ENCODE measurements around the gene ABHD2.
"Not testable (repeated sequence)": the region's sequence is repeated elsewhere in the genome, so short reads cannot be mapped to it uniquely, and the experiment has no call there.

The ABHD2 gene, protein sequence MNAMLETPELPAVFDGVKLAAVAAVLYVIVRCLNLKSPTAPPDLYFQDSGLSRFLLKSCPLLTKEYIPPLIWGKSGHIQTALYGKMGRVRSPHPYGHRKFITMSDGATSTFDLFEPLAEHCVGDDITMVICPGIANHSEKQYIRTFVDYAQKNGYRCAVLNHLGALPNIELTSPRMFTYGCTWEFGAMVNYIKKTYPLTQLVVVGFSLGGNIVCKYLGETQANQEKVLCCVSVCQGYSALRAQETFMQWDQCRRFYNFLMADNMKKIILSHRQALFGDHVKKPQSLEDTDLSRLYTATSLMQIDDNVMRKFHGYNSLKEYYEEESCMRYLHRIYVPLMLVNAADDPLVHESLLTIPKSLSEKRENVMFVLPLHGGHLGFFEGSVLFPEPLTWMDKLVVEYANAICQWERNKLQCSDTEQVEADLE

DNA sequence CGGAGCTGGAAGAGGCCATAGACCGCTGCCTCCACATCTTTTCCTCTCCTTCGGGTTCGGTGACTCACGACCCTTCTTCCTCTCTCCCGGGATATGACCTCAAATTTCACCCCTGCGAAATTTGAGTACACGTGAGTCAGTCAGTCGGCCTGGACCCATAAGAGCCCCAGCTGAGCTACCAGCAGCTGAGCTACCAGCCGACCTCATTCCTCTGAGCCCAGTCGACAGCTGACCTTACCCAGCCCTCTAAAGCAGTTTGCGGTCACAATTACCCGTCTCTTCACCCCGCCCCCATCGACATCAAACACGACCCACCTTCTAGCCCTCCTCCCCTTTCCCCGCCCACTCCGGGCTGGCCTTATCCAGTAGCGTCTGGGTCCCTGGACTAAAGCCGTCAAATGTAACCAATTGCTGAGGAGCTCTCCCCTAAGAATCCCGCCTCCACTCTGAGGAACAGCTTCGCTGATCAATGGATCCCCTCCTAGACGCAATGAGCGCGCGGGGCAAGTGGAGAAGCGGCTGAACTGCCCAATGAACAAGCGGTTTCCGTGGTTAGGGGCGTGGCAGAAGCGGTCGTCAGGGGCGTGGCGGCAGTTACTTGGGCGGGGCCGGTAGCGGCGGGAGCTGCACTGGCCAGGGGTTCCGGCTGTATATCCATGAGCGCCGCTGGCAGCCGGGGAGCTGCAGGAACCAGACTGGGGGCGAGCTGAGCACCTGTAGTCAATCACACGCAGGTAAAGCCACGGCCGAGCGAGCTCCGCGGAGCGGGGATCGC lies at the start of gene ABHD2:
TSS of gene ABHD2 (plus strand) at position 627 of the 775 bp plus-strand sequence. CDS start 27,872 bp downstream, outside the sequence.
- DNase-seq, result peak; percentile 100

DNA sequence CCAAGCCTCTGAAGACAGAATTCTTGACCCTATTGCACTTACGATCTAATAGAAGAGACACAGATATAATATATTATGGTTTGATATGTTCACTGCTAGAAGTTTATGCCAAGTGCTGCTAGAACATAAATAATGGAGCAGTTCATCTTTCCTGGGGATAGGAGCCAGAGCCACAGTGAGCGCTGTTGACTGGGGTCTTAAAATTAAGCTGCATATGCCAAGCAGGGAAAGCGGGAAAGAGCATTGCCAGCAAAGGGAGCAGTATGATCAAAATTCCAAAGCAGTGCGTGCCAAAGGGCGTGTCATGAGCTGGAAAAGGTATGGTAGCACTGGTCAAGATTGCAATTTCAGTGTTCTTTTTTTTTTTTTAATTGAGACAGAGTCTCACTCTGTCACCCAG lies 49.1 kb upstream of the ABHD2 start:
- DNase-seq, result no peak

DNA sequence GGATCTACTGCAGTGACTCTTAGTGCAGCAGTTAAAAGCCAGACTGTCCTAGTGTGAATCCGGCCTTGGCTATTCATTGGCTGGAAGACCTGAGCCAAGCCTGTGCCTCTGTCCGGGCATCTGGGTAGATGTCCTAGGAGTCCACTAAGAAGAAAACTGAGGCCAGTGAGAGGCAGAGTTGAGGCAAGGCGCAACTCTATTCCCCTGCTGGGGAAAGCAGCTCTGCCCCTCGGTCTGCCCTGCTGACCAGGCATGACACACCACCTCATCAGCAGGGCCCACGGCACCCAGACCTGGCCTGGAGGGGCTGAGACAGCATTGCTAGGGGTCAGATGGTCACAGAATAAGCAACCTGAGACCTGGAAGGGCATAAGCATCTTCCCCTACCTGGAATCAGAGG lies 46.7 kb upstream of the ABHD2 start:
- DNase-seq, result no peak

DNA sequence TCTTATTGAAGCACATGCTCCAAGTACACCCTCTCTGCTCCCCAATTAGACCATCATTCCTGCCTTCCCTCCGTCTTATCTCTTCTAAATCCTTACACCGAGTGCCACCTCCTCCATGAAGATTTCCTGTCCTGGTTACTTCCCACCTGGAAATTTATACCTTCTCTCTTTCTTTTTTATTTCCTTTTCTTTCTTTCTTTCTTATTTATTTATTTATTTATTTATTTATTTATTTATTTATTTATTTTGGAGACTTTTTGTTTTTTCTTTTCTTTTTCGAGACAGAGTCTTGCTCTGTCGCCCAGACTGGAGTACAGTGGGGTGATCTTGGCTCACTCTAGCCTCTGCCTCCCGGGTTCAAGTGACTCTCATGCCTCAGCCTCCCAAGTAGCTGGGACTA lies 45.9 kb upstream of the ABHD2 start:
- DNase-seq, result no peak

DNA sequence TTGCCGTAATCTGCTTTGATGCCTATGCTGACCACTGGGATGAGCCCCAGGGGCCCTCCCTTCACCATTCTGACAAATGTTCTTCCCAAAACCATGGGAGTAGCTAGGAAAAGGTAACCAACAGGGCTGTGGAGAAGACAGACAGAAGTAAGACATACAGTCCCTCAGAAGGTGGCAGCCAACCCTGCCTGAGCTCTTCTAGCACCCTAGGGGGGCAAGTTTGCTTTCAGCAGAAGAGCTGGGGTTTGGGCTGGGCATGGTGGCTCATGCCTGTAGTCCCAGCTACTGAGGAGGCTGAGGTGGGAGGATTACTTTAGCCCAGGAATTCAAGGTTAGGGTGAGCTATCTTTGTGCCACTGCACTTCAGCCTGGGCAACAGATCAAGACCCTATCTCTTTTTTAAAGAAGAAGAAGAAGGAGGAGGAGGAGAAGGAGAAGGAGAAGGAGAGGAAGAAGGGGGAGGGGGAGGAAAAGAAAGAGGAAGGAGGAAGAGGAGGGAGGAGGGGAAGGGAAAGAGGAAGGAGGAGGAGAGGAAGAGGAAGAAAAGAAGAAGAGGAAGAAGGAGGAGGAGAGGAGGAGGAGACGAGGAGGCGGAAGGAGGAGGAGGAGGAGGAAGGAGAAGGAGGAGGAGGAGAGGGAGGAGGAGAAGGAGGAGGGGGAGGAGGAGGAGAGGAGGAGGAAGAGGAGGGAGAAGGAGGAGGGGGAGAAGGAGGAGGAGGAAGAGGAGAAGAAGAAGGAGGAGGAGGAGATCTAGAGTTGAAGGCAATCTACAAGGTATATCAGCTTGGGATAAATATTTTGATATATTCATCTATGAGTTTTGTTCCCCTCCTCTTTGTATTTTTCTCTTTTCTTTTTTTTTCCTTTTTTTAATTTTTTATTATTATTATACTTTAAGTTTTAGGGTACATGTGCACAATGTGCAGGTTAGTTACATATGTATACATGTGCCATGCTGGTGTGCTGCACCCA lies 44.9 kb upstream of the ABHD2 start:
- no peak for DNase-seq

DNA sequence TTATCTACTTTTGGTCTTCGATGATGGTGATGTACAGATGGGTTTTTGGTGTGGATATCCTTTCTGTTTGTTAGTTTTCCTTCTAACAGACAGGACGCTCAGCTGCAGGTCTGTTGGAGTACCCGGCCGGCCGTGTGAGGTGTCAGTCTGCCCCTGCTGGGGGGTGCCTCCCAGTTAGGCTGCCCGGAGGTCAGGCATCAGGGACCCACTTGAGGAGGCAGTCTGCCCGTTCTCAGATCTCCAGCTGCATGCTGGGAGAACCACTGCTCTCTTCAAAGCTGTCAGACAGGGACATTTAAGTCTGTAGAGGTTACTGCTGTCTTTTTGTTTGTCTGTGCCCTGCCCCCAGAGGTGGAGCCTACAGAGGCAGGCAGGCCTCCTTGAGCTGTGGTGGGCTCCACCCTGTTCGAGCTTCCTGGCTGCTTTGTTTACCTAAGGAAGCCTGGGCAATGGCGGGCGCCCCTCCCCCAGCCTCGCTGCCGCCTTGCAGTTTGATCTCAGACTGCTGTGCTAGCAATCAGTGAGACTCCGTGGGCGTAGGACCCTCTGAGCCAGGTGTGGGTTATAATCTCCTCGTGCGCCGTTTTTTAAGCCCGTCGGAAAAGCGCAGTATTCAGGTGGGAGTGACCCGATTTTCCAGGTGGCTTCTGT lies 39.1 kb upstream of the ABHD2 start:
- DNase-seq, result not testable (repeated sequence)

DNA sequence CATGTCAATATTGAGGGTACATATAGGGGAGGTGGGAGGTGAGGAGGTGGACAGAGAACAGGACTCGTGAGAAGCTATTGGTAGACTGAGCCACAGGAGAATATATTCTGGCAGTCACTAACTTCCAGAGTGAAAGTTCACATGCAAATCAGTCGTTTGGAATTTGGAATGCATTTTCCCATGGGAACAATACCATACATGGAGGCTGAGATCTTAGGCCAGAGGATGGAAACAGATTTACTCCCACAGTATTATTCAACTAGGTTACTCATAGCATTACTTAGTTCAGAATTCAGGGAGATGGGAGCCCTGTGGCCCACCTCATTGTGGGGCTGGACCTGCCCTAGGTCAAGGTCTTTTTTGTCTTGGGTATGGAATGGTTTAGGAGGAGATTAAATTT lies 36.4 kb upstream of the ABHD2 start:
- no peak for DNase-seq

DNA sequence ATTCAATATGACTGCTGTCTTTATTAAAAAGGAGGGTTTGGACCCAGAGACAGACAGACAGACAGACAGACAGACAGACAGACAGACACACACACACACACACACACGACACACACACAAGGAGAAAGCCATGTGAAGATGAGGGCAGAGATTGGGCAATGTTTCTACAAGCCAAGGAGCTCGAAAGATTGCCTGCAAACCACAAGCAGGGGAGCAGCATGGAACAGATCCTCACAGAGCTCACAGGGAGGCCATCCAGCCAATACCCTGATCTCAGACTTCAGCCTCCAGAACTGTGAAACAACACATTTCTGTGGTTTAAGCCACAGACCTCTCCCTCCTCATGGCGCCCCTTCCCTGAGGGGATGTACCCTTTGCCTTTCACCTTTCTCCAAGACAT lies 35.8 kb upstream of the ABHD2 start:
- no peak for DNase-seq

DNA sequence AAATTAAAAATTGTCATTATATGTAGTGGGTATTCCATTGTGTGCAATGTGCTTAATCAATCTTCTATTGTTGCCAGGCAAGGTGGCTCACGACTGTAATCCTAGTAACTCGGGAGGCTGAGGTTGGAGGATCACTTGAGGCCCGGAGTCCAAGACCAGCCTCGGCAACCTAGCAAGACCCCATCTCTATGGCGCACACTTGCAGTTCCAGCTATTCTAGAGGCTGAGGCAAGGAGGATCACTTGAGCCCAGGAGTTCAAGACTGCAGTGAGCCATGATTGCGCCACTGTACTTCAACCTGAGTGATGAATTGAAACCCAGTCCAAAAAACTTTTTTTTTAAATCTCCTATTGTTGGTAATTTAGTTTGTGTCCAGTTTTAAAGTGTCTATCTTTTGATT lies 33.4 kb upstream of the ABHD2 start:
- no peak for DNase-seq

DNA sequence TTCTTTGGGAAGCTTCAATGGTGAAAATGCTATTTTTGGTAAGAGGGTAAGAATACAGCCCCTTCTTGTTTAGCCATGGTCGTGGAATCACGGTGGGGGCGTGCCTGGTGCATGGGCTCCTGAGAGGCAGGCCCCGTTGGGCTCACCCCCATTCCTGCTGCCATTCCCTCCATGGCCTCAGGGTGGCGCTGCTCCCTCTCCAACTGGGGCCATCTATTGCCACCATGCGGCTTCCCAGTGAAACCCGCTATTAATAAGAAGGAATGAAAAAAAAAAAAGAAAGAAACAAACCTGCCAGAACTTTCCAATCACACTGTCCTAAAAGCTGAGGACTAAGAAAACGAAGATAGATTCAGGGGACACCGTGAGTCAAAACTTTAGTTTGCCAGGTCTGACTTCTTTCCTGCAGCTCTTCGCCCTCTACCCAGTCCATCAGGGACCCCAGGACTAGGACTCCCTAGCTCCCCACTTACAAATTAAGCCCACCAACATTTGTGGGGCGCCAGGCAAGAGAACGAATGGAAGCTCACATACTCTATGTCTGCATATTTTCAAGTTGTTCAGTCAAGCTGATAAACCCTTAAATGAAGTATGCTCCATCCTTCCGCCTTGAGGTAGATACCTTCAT lies 30.6 kb upstream of the ABHD2 start:
- peak; percentile 68 for DNase-seq

DNA sequence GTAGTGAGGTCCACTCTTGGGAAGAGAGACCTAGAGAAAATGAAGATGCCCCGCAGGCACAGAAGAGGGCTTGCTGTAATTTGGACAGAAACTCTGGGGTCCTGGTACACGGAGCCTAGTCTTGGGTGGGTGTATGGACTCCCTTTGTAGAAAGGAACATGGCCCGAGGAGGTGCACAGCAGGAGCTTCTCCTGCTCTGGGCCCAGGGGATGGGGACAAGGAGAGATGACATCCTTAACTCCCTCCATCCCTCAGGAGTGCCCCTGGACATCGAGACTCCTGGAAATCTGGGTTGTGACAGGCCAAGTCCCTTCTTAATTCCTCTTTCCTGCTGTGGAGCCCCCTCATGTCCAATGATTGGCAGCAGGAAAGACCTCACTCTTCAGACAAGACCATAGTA lies 29.9 kb upstream of the ABHD2 start:
- DNase-seq, result no peak

DNA sequence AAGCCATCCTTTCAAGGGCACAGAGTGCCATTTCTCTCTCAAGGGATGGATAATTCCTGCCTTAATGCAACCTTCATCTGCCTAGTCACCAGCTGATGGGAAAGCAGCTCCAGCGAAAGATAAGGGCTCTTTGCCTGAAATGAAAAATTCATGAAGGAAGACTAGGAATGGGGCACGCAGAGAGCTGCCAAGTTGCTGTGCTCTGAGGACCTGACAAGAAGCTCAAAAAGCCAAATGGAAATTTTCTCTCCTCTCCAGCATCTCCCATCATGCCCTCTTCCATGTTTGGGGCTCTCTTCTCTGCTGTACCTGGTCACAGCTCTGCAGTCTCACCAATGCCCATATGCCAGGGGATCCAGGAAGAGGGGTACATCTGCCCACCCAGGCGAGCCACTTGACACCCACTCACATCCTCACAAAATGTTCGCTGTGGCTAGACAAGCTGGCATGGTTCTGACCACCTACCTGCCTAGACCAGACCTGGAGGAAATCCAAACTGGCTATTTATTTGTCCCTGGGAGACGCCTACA lies 29.3 kb upstream of the ABHD2 start:
- DNase-seq, result no peak

DNA sequence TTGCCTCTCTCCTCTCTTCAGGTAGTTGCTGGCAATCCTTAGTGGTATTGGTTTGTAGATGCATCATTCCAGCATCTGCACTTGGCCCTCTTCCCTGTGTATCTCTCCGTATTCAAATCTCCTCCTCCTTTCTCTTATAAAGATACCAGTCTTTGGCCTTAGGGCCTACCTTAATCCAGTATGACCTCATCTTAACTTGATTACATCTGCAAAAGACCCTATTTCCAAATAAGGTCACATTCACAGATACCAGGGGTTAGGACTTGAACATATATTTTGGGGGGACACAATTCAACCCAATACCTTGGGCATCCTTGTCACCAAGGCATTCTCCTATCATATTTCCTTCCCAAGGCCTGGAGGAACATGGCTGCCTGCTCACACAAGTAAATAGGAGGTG lies 22.0 kb upstream of the ABHD2 start:
- DNase-seq, result no peak

DNA sequence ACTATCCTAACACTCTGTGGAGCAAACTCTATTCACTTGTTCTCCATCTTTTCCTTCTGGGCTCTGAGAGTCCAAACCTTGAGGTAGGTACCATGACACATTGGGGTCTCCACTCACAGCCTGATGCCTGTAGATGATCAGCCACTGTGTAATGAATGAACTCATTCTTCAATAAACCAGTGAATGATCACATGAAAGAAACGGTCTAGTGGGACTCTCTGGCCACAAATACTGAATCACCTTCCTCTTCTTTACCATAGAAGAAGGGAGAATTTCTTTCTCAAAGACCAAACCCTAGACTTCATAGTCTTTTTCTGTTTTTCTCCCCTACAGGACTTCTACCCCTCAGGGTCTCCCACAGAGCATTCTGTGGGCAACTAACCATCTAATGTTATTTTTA lies 20.5 kb upstream of the ABHD2 start:
- DNase-seq, result no peak

DNA sequence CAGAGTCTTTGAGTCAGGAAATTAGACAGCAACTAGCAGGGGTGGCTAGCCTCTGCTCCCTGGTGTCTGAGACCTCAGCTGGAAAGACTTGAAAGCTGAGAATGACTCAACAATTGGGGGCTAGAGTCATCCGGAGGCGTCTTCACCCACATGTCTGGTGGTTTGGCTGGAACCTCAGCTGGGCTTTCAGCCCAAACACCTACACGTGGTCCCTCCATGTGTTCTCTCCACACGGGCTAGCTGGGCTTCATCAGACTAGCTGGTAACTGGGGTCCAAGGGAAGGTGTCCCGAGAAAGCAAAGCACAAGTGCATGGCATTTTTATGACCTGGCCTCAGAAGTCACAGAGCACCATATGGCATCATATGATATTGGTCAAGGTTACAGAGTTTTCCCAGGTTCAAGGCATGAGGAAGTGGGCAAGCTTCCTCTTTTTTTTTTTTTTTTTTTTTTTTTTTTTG lies 19.9 kb upstream of the ABHD2 start:
- DNase-seq, result peak; percentile 45

DNA sequence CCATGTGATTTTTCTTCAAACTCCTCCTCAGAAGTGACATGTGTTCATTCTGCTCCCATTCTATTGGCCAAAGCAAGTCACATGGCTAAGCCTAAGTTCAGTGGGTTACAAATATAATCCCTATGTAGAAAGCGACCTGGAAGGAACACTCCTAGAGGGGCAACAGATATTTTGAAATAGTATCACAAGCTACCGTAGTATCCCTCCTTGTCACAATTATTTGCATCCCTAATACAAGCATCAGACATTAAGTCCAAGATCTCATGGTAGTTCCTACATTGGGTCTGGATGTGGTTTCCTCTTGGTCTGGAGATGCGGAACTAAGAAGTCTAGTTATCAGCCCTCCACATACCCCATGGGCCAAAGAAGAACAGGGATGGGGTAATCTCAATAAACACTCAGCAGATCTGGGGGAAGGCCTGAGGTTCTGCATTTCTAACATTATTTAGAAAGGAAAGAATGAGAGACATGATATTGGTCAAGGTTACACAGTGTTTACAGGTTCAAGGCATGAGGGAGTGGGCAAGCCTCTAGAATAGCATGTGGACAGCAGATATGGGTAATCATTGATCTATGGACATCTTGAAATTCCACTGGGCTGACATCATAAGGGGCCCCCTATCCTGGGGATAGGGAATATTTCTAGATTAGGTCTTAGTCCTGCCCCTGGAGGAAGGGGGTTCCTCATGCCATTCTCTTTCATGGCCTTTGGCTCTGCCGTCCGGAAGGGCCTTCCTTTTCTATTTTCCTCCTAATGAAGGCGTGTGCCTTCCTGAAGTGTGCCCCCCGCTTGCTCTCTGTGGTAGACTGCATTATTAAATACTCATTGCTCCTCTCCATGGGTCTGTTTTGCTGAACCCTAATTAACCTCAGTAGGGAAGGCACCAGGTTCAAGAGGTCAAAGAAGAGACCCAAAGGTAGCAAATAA lies 17.8 kb upstream of the ABHD2 start:
- no peak for DNase-seq

DNA sequence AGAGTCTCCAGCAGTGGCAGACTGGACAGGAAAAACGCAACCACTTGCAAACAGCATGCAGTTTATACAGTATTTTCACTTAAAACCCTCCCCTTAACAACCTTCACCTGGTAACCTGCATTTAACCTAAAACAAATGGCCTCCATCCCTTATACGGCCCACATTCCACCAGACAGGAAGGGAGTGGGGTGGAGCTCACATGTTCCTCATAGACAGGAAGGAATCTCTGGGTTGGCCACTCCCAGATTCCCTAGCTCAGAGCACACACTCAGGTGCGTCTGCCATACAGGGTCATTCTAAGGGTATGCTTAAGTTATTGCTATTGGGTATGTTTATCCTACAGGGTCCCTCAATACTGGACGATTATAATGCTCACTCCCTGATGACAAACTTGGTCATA lies 16.8 kb upstream of the ABHD2 start:
- no peak for DNase-seq

DNA sequence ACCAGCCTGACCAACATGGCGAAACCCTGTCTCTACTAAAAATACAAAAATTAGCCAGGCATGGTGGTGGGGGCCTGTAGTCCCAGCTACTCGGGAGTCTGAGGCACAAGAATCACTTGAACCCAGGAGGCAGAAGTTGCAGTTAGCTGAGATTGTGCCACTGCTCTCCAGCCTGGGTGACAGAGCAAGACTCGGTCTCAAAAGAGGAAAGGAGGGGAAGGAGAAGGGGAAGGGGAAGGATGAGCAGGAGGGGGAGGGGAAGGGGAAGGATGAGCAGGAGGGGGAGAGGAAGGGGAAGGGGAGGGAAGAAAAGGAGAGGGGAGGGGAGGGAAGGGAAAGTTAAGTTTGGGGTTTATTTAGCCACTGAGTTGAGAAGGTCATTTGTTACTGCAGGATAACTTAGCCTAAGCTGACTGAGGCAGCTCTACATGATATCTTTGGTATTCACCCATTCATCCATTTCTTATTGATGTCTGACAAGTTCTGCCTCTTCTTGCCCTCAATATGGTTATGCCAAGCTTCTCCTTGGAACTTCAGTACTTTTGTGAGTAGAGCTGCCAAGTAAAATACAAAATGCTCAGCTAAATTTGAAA lies 15.9 kb upstream of the ABHD2 start:
- no peak for DNase-seq

DNA sequence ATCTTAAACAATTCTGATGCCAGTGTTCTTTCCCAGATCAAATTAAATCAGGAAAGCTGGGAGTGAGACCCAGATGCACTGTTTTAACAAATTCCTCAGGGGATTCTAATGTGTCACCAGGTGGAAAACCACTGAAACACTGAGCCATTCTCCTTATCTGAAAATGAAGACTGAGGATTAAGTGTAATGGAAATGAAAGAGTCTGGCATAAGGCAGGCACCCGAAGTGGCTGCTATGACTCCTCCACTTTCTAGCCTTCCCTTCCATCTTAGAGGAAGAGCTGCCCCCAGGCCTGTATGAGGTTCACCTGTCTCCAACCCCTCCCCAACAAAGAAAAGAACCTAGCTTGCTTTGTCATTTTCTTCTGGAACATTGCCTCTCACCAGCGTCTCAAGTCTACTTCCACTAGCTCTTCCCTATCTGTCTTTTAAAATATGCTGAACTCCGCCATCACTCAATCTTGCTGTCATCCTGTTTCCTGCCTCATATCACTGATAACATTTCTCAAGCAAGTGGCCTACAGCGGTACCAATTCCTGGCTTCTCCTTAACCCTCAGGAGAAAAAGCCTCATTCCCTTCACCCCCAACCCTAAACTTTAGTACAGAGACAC lies 13.7 kb upstream of the ABHD2 start:
- no peak for DNase-seq

Measured in KG1 (cell line).